Spleen (tissue), 7 donors: ENCODE data around the gene RERE.

Source experiments
- POLR2A ChIP-seq, 3 donors: fragments of 450-650 bp; IDR thresholded peaks; one replicate each; pipeline ENCODE4 v1.5.1; 2017; ENCODE audit warnings: antibody characterized with exemption in 3 of 3, mild to moderate bottlenecking in 1 of 3
- POLR2AphosphoS5 ChIP-seq, 3 donors: sonication (generic); formaldehyde crosslinking; IDR thresholded peaks; one replicate each; pipeline ENCODE4 v1.5.1; 2017; ENCODE audit warnings: antibody characterized with exemption in 3 of 3
- TF ChIP-seq, protein P1 (sequence below), 11 experiments: fragments of 200-600 bp in 7 of 11; fragments of 450-650 bp in 4 of 11; sonication (generic) in 4 of 11; IDR thresholded peaks in 8 of 11; conservative IDR thresholded peaks in 3 of 11; 1 replicate in 7 of 11; 2 replicates in 4 of 11; pipeline versions ENCODE4 v1.4.0 to v1.8.0; 2016 to 2021; ENCODE audit warnings: antibody characterized with exemption in 11 of 11, inconsistent platforms in 4 of 11, mild to moderate bottlenecking in 1 of 11
- donor health status: DM: no; HTN: no; CAD: no; lungs with moderate emphysema.
- donor health status: DM: no; HTN: no; CAD: no.
- donor health status: DM: no; HTN: no; CAD: no.

DNA sequence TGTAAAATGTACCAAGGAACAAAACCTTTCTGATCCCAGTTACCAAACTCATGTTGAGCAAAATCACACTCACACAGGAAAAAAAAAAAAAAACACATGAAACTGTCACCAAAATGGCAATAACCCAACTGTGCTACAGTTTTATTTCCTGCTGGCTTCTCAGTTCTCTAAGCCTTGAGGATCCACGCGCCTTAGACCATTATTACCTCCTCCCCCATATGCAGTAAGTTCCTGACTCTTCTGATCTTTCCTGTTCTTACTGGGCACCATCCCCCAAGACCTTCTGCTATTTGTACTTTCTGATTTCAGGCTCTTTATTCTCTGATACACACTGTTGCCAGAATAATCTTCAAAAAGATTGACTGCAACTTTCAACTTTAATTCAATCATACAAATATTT lies 419.9 kb downstream of the RERE start:
- TF ChIP-seq, protein P1, sequence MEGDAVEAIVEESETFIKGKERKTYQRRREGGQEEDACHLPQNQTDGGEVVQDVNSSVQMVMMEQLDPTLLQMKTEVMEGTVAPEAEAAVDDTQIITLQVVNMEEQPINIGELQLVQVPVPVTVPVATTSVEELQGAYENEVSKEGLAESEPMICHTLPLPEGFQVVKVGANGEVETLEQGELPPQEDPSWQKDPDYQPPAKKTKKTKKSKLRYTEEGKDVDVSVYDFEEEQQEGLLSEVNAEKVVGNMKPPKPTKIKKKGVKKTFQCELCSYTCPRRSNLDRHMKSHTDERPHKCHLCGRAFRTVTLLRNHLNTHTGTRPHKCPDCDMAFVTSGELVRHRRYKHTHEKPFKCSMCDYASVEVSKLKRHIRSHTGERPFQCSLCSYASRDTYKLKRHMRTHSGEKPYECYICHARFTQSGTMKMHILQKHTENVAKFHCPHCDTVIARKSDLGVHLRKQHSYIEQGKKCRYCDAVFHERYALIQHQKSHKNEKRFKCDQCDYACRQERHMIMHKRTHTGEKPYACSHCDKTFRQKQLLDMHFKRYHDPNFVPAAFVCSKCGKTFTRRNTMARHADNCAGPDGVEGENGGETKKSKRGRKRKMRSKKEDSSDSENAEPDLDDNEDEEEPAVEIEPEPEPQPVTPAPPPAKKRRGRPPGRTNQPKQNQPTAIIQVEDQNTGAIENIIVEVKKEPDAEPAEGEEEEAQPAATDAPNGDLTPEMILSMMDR (IDR thresholded peaks at IDR 0.05 in 8 of 11, conservative IDR thresholded peaks at IDR 0.05 in 3 of 11): no peak
- TF ChIP-seq POLR2AphosphoS5 (IDR thresholded peaks at IDR 0.05) (no peak), POLR2A (IDR thresholded peaks at IDR 0.05) (no peak)
